Measurements from ENCODE around the gene SCTR. TPM values are rescaled to one million over a fixed set of nuclear protein-coding genes. Genes with fewer than 3 reads are reported as not detected.

The SCTR gene
- total and polyA plus RNA-seq, 2 of the 13 experiments (the other 11 are each of a cell fraction or from before 2014, with no cell fraction given) = not detected

DNA sequence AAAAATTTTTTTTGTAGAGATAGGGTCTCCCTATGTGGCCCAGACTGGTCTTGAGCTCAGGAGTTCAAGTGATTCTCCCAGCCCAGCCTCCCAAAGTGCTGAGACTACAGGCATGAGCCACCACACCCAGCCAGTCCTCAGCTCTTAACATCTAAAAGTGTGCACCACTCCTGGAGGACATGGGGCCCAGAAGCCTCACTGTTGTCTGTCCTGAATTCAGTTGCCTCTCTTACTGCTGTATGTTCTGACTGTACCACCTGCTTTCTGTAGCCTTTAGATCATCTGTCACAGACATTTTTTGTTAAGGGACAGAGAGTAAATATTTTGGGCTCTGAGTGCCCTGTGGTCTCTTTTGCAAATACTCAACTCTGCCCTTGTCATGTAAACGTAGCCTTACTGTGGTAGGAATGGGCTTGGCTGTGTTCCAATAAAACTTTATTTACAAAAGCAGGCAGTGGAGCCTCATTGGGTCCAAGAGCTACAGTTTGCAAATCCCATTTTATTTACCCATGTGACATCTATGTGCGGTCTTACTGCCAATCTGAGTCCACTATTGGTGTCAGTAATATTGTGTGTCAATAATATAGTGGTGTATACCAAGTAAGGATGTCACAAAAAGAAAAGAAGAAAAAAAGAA is 54.5 kb downstream of the SCTR start (continued):
- TF ChIP-seq, protein P1, sequence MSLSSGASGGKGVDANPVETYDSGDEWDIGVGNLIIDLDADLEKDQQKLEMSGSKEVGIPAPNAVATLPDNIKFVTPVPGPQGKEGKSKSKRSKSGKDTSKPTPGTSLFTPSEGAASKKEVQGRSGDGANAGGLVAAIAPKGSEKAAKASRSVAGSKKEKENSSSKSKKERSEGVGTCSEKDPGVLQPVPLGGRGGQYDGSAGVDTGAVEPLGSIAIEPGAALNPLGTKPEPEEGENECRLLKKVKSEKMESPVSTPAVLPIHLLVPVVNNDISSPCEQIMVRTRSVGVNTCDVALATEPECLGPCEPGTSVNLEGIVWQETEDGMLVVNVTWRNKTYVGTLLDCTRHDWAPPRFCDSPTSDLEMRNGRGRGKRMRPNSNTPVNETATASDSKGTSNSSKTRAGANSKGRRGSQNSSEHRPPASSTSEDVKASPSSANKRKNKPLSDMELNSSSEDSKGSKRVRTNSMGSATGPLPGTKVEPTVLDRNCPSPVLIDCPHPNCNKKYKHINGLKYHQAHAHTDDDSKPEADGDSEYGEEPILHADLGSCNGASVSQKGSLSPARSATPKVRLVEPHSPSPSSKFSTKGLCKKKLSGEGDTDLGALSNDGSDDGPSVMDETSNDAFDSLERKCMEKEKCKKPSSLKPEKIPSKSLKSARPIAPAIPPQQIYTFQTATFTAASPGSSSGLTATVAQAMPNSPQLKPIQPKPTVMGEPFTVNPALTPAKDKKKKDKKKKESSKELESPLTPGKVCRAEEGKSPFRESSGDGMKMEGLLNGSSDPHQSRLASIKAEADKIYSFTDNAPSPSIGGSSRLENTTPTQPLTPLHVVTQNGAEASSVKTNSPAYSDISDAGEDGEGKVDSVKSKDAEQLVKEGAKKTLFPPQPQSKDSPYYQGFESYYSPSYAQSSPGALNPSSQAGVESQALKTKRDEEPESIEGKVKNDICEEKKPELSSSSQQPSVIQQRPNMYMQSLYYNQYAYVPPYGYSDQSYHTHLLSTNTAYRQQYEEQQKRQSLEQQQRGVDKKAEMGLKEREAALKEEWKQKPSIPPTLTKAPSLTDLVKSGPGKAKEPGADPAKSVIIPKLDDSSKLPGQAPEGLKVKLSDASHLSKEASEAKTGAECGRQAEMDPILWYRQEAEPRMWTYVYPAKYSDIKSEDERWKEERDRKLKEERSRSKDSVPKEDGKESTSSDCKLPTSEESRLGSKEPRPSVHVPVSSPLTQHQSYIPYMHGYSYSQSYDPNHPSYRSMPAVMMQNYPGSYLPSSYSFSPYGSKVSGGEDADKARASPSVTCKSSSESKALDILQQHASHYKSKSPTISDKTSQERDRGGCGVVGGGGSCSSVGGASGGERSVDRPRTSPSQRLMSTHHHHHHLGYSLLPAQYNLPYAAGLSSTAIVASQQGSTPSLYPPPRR (CRISPR knock-in tag; IDR thresholded peaks at IDR 0.05; ENCODE audit: borderline replicate concordance) = peak; percentile 91
- TF ChIP-seq ZKSCAN1 (IDR thresholded peaks at IDR 0.05; ENCODE audit: low read length) (no peak), ZNF709 (CRISPR knock-in tag; IDR thresholded peaks at IDR 0.05) (no peak), RCOR2 (CRISPR knock-in tag; IDR thresholded peaks at IDR 0.05) (peak; percentile 63; the same call in 1 of the 2 replicates), FOXK2 (IDR thresholded peaks at IDR 0.05) (no peak), FOXA3 (CRISPR knock-in tag; IDR thresholded peaks at IDR 0.05) (peak; percentile 83), FOXP1 (IDR thresholded peaks at IDR 0.05) (no peak), FOXP1 (CRISPR knock-in tag; IDR thresholded peaks at IDR 0.05) (peak; percentile 45; the same call in 1 of the 2 replicates), HNF4A (CRISPR knock-in tag; IDR thresholded peaks at IDR 0.05) (peak; percentile 20; the same call in 1 of the 2 replicates)
- TF ChIP-seq, protein P2, sequence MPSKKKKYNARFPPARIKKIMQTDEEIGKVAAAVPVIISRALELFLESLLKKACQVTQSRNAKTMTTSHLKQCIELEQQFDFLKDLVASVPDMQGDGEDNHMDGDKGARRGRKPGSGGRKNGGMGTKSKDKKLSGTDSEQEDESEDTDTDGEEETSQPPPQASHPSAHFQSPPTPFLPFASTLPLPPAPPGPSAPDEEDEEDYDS (CRISPR knock-in tag; IDR thresholded peaks at IDR 0.05) = no peak
- TF ChIP-seq, protein P3, sequence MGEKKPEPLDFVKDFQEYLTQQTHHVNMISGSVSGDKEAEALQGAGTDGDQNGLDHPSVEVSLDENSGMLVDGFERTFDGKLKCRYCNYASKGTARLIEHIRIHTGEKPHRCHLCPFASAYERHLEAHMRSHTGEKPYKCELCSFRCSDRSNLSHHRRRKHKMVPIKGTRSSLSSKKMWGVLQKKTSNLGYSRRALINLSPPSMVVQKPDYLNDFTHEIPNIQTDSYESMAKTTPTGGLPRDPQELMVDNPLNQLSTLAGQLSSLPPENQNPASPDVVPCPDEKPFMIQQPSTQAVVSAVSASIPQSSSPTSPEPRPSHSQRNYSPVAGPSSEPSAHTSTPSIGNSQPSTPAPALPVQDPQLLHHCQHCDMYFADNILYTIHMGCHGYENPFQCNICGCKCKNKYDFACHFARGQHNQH (CRISPR knock-in tag; IDR thresholded peaks at IDR 0.05) = peak; percentile 53; the same call in 1 of the 2 replicates
- TF ChIP-seq, protein P4, sequence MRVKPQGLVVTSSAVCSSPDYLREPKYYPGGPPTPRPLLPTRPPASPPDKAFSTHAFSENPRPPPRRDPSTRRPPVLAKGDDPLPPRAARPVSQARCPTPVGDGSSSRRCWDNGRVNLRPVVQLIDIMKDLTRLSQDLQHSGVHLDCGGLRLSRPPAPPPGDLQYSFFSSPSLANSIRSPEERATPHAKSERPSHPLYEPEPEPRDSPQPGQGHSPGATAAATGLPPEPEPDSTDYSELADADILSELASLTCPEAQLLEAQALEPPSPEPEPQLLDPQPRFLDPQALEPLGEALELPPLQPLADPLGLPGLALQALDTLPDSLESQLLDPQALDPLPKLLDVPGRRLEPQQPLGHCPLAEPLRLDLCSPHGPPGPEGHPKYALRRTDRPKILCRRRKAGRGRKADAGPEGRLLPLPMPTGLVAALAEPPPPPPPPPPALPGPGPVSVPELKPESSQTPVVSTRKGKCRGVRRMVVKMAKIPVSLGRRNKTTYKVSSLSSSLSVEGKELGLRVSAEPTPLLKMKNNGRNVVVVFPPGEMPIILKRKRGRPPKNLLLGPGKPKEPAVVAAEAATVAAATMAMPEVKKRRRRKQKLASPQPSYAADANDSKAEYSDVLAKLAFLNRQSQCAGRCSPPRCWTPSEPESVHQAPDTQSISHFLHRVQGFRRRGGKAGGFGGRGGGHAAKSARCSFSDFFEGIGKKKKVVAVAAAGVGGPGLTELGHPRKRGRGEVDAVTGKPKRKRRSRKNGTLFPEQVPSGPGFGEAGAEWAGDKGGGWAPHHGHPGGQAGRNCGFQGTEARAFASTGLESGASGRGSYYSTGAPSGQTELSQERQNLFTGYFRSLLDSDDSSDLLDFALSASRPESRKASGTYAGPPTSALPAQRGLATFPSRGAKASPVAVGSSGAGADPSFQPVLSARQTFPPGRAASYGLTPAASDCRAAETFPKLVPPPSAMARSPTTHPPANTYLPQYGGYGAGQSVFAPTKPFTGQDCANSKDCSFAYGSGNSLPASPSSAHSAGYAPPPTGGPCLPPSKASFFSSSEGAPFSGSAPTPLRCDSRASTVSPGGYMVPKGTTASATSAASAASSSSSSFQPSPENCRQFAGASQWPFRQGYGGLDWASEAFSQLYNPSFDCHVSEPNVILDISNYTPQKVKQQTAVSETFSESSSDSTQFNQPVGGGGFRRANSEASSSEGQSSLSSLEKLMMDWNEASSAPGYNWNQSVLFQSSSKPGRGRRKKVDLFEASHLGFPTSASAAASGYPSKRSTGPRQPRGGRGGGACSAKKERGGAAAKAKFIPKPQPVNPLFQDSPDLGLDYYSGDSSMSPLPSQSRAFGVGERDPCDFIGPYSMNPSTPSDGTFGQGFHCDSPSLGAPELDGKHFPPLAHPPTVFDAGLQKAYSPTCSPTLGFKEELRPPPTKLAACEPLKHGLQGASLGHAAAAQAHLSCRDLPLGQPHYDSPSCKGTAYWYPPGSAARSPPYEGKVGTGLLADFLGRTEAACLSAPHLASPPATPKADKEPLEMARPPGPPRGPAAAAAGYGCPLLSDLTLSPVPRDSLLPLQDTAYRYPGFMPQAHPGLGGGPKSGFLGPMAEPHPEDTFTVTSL (CRISPR knock-in tag; IDR thresholded peaks at IDR 0.05; ENCODE audit: borderline replicate concordance) = peak; percentile 61; the same call in 1 of the 2 replicates
- TF ChIP-seq, protein P5, sequence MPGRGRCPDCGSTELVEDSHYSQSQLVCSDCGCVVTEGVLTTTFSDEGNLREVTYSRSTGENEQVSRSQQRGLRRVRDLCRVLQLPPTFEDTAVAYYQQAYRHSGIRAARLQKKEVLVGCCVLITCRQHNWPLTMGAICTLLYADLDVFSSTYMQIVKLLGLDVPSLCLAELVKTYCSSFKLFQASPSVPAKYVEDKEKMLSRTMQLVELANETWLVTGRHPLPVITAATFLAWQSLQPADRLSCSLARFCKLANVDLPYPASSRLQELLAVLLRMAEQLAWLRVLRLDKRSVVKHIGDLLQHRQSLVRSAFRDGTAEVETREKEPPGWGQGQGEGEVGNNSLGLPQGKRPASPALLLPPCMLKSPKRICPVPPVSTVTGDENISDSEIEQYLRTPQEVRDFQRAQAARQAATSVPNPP (CRISPR knock-in tag; IDR thresholded peaks at IDR 0.05) = no peak
